ENCODE measurements around the gene POU2AF2. TPM values are rescaled to one million over a fixed set of nuclear protein-coding genes. Genes with fewer than 3 reads are reported as not detected.
"Not testable (repeated sequence)": the region's sequence is repeated elsewhere in the genome, so short reads cannot be mapped to it uniquely, and the experiment has no call there.

Gene POU2AF2
- total RNA-seq, 1 donor from 2014 or later: not detected

GRCh38 chr11:111310723-111311122, 65.2 kb downstream of the POU2AF2 start:
- H3K36me3 Mint-ChIP-seq (ENCODE audit: low read depth, unreplicated experiment): no peaks in the 10 kb centered on the region
- no peaks in the 10 kb centered on the region for H3K9me3 Mint-ChIP-seq (ENCODE audit: unreplicated experiment)
- TF ChIP-seq CTCF (IDR thresholded peaks at IDR 0.05; ENCODE audit: unreplicated experiment): no peak
- no peak overlapping the region for H3K4me3 Mint-ChIP-seq (ENCODE audit: unreplicated experiment)
- H3K4me1 Mint-ChIP-seq (ENCODE audit: unreplicated experiment): no peaks in the 10 kb centered on the region
- no peak for DNase-seq (ENCODE audit: low spot score)
- H3K27me3 Mint-ChIP-seq (ENCODE audit: unreplicated experiment): no peaks in the 10 kb centered on the region
- H3K27ac Mint-ChIP-seq (ENCODE audit: unreplicated experiment): no peak overlapping the region

GRCh38 chr11:111312076-111312475, 66.6 kb downstream of the POU2AF2 start:
- Mint-ChIP-seq H3K4me3 (ENCODE audit: unreplicated experiment) (no peak overlapping the region), H3K4me1 (ENCODE audit: unreplicated experiment) (no peaks in the 10 kb centered on the region), H3K27me3 (ENCODE audit: unreplicated experiment) (no peaks in the 10 kb centered on the region), H3K27ac (ENCODE audit: unreplicated experiment) (no peak overlapping the region), H3K9me3 (ENCODE audit: unreplicated experiment) (no peaks in the 10 kb centered on the region), H3K36me3 (ENCODE audit: low read depth, unreplicated experiment) (no peaks in the 10 kb centered on the region)
- no peak for DNase-seq (ENCODE audit: low spot score)
- no peak for TF ChIP-seq CTCF (IDR thresholded peaks at IDR 0.05; ENCODE audit: unreplicated experiment)

DNA sequence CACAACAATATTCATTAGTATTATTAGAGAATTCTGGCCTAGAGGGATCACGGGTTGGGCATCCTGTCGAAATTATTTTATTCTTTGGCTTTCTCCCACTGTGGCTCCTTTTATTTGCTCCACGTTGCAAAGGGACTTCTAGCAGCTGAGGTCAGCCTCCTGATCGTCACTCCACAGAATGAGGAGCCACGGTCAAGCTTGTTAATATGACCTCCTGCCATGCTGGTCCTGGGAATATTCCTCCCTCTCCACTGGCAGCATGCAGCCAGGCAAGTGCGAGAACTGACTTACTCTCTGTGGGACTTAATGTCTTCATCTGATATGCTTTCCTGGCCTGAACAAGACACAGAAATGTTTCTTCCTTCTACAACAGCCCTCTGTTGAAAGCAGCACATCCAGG, 73.8 kb downstream of the POU2AF2 start:
- no peaks in the 10 kb centered on the region for H3K4me1 Mint-ChIP-seq (ENCODE audit: unreplicated experiment)
- no peak overlapping the region for H3K27ac Mint-ChIP-seq (ENCODE audit: unreplicated experiment)
- TF ChIP-seq CTCF (IDR thresholded peaks at IDR 0.05; ENCODE audit: unreplicated experiment): no peak
- H3K9me3 Mint-ChIP-seq (ENCODE audit: unreplicated experiment): no peaks in the 10 kb centered on the region
- H3K4me3 Mint-ChIP-seq (ENCODE audit: unreplicated experiment): no peak overlapping the region
- no peaks in the 10 kb centered on the region for H3K27me3 Mint-ChIP-seq (ENCODE audit: unreplicated experiment)
- no peaks in the 10 kb centered on the region for H3K36me3 Mint-ChIP-seq (ENCODE audit: low read depth, unreplicated experiment)
- DNase-seq (ENCODE audit: low spot score): no peak

DNA sequence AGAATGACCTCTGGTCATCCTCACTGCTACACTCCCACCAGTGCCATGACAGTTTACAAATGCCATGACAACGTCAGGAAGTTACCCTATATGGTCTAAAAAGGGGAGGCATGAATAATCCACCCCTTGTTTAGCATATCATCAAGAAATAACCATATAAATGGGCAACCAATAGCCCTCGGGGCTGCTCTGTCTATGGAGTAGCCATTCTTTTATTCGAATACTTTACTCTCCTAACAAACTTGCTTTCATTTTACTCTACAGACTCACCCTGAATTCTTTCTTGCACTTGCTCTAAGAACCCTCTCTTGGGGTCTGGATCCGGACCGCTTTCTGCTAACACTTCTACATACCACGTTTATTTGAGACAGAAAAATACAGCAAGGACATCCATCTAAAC, 74.7 kb downstream of the POU2AF2 start:
- not testable (repeated sequence) for H3K9me3 Mint-ChIP-seq (ENCODE audit: unreplicated experiment); H3K36me3 Mint-ChIP-seq (ENCODE audit: low read depth, unreplicated experiment); H3K27me3 Mint-ChIP-seq (ENCODE audit: unreplicated experiment); H3K4me3 Mint-ChIP-seq (ENCODE audit: unreplicated experiment); H3K27ac Mint-ChIP-seq (ENCODE audit: unreplicated experiment); DNase-seq (ENCODE audit: low spot score); H3K4me1 Mint-ChIP-seq (ENCODE audit: unreplicated experiment)

- Mint-ChIP-seq H3K36me3 (ENCODE audit: low read depth, unreplicated experiment) (no peaks in the 10 kb centered on the region), H3K4me1 (ENCODE audit: unreplicated experiment) (no peaks in the 10 kb centered on the region), H3K27me3 (ENCODE audit: unreplicated experiment) (no peaks in the 10 kb centered on the region), H3K9me3 (ENCODE audit: unreplicated experiment) (no peaks in the 10 kb centered on the region), H3K27ac (ENCODE audit: unreplicated experiment) (no peak overlapping the region), H3K4me3 (ENCODE audit: unreplicated experiment) (no peak overlapping the region)
- no peak for DNase-seq (ENCODE audit: low spot score)
- no peak for TF ChIP-seq CTCF (IDR thresholded peaks at IDR 0.05; ENCODE audit: unreplicated experiment)
Measured at GRCh38 chr11:111320728-111321568, 75.4 kb downstream of the POU2AF2 start.
